ENCODE data around the gene GRK1. TPM values are rescaled to one million over a fixed set of nuclear protein-coding genes. Genes with fewer than 3 reads are reported as not detected.
A peak's percentile ranks its signal among the peaks of the same experiment; 100 is the strongest.

The GRK1 gene
- total RNA-seq, 1 donor from 2014 or later, result 1.5 TPM

- peaks cover 25% of the 10 kb centered on the region for H3K36me3 Mint-ChIP-seq (ENCODE audit: low read depth)
- H3K27ac Mint-ChIP-seq (ENCODE audit: unreplicated experiment), result peak overlapping the region; percentile 20
- H3K4me3 Mint-ChIP-seq, result no peak overlapping the region
- no peaks in the 10 kb centered on the region for H3K4me1 Mint-ChIP-seq
- TF ChIP-seq CTCF (conservative IDR thresholded peaks at IDR 0.05), result no peak
- no peaks in the 10 kb centered on the region for H3K9me3 Mint-ChIP-seq
- H3K27me3 Mint-ChIP-seq (ENCODE audit: low read depth), result no peaks in the 10 kb centered on the region
- DNase-seq (ENCODE audit: low read depth, low spot score), result no peak
Measured at GRCh38 chr13:113648216-113648610, 18.8 kb upstream of the GRK1 start.

DNA sequence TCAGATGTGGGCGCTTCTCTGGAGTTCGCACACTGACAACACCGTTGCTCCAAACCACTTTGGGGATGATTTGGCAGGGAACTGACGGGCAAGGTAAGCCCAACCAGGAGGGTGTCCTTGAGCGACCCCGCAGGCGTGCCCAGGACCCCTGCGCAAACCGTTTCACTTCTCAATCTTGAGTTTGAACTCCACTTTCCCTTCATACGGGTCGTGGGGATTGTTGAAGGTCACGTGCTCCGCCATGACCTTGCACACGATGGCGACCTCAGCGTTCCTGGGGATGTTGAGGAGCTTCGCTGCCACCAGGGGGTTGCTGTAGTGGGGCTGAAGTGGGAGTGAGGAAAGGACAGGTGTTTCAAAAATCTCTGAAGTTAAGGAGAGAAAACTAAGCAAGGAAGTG, 17.8 kb upstream of the GRK1 start:
- no peak for TF ChIP-seq CTCF (conservative IDR thresholded peaks at IDR 0.05)
- DNase-seq (ENCODE audit: low read depth, low spot score), result no peak
- H3K4me1 Mint-ChIP-seq, result no peaks in the 10 kb centered on the region
- H3K4me3 Mint-ChIP-seq, result no peak overlapping the region
- no peaks in the 10 kb centered on the region for H3K27me3 Mint-ChIP-seq (ENCODE audit: low read depth)
- no peaks in the 10 kb centered on the region for H3K9me3 Mint-ChIP-seq
- H3K36me3 Mint-ChIP-seq (ENCODE audit: low read depth), result peaks cover 22% of the 10 kb centered on the region
- no peak overlapping the region for H3K27ac Mint-ChIP-seq (ENCODE audit: unreplicated experiment)

- no peak for DNase-seq (ENCODE audit: low read depth, low spot score)
- Mint-ChIP-seq H3K4me1 (peaks cover under 1% of the 10 kb centered on the region), H3K9me3 (no peaks in the 10 kb centered on the region), H3K36me3 (ENCODE audit: low read depth) (peaks cover 18% of the 10 kb centered on the region), H3K4me3 (no peak overlapping the region), H3K27me3 (ENCODE audit: low read depth) (no peaks in the 10 kb centered on the region), H3K27ac (ENCODE audit: unreplicated experiment) (no peak overlapping the region)
- no peak for TF ChIP-seq CTCF (conservative IDR thresholded peaks at IDR 0.05)
Measured at GRCh38 chr13:113650275-113650674, 16.7 kb upstream of the GRK1 start.

DNA sequence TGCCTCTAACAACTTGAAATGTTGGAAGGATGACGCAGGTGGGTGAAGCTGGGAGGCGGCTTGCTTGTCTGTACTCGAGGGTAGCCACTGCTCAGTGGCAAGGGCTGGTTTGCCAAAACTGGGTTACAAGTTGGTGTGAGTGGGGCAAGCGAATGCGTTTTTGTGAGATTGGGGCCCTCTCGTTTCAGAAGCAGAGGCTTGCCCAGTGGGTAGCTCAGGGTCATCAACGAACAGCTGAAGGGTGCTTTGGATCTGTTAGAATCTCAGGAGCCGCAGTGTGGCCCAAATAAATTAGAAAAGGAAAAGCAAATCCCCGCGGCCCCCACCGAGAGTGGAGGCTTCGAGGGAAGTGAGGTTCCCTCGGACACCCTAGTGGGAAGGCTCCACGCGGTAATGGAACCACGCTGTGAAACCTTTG, 16.3 kb upstream of the GRK1 start:
- no peak for TF ChIP-seq CTCF (conservative IDR thresholded peaks at IDR 0.05)
- Mint-ChIP-seq H3K27ac (ENCODE audit: unreplicated experiment) (no peak overlapping the region), H3K9me3 (no peaks in the 10 kb centered on the region), H3K4me3 (no peak overlapping the region), H3K36me3 (ENCODE audit: low read depth) (peaks cover 17% of the 10 kb centered on the region), H3K4me1 (peaks cover 5% of the 10 kb centered on the region), H3K27me3 (ENCODE audit: low read depth) (no peaks in the 10 kb centered on the region)
- DNase-seq (ENCODE audit: low read depth, low spot score), result no peak

GRCh38 chr13:113651511-113652403, 15.3 kb upstream of the GRK1 start:
- H3K9me3 Mint-ChIP-seq, result no peaks in the 10 kb centered on the region
- peaks cover 5% of the 10 kb centered on the region for H3K4me1 Mint-ChIP-seq
- H3K27me3 Mint-ChIP-seq (ENCODE audit: low read depth), result no peaks in the 10 kb centered on the region

More at GRCh38 chr13:113651511-113652403, 15.3 kb upstream of the GRK1 start:
- no peak for TF ChIP-seq CTCF (conservative IDR thresholded peaks at IDR 0.05)
- Mint-ChIP-seq H3K4me3 (no peak overlapping the region), H3K36me3 (ENCODE audit: low read depth) (peaks cover 11% of the 10 kb centered on the region), H3K27ac (ENCODE audit: unreplicated experiment) (no peak overlapping the region)
- DNase-seq (ENCODE audit: low read depth, low spot score), result no peak

Data from neural crest cell (in vitro differentiated cells).